Kidney (tissue), 14 donors: ENCODE results near the gene EXOC3L1. TPM values are rescaled to one million over a fixed set of nuclear protein-coding genes. Genes with fewer than 3 reads are reported as not detected.

Source experiments
- DNase-seq, 5 donors: peaks; one replicate each; pipeline ENCODE4 v3.0.0-alpha.2; 2013 to 2020
- FAIRE-seq: peaks from 2 replicates; lab custom pipeline; 2012; peaks lifted over from hg19 to GRCh38; lab: Jason Lieb, UNC
- H3K27ac ChIP-seq, 2 donors: one replicate each; pipeline ENCODE4 v1.7.0; 2013; ENCODE audit warnings: low read depth in 2 of 2, low read length in 2 of 2, inconsistent platforms in 1 of 2
- H3K27me3 ChIP-seq: one replicate; pipeline ENCODE4 v1.7.1; 2013; ENCODE audit warnings: low read length, inconsistent platforms; ENCODE audit not compliant: control insufficient read depth, insufficient read depth
- H3K36me3 ChIP-seq, 3 donors: one replicate each; pipeline versions ENCODE4 v1.7.0 to v1.7.1; 2013; ENCODE audit warnings: low read length in 3 of 3, control low read depth in 1 of 3, inconsistent platforms in 1 of 3; ENCODE audit not compliant: insufficient read depth in 3 of 3, control insufficient read depth in 2 of 3
- H3K4me1 ChIP-seq, 3 donors: one replicate each; pipeline versions ENCODE4 v1.7.0 to v1.7.1; 2013; ENCODE audit warnings: low read length in 3 of 3, inconsistent platforms in 1 of 3, low read depth in 1 of 3; ENCODE audit not compliant: control insufficient read depth in 2 of 3, insufficient read depth in 2 of 3
- H3K4me3 ChIP-seq, 3 donors: one replicate each; pipeline versions ENCODE4 v1.7.0 to v1.8.1; 2013; ENCODE audit warnings: low read length in 3 of 3, control low read depth in 1 of 3, inconsistent platforms in 1 of 3
- H3K9ac ChIP-seq, 3 donors: one replicate each; pipeline versions ENCODE4 v1.7.0 to v1.7.1; 2013; ENCODE audit warnings: low read length in 3 of 3, control low read depth in 1 of 3, inconsistent platforms in 1 of 3
- H3K9me3 ChIP-seq, 3 donors: one replicate each; pipeline versions ENCODE4 v1.7.0 to v1.7.1; 2013; ENCODE audit warnings: low read length in 3 of 3, control low read depth in 1 of 3, inconsistent platforms in 1 of 3; ENCODE audit not compliant: control insufficient read depth in 2 of 3, insufficient read depth in 1 of 3
- CTCF ChIP-seq: IDR thresholded peaks from 3 replicates; pipeline ENCODE4 v1.5.1; 2012; ENCODE audit warnings: mild to moderate bottlenecking, moderate library complexity, borderline replicate concordance; ENCODE audit not compliant: insufficient read depth; ENCODE audit errors: extremely low read depth
- intact Hi-C: fragments of 100-400 bp; cut with DNase I; formaldehyde crosslinking; loops from one replicate; pipeline ENCODE4 v1.11.1; 2022
- polyA plus RNA-seq: library from polyadenylated mRNA; stranded (reverse); fragments of 350-450 nt; fragmentation: Illumina TruSeq; extraction: RNeasy Lipid Tissue Mini Kit (QIAGEN cat#74804); gene quantifications from one replicate; pipeline ENCODE4 v1.2.3, GENCODE V29; 2014; ENCODE audit warnings: low read depth, low replicate concordance; ENCODE audit not compliant: insufficient read depth
- total RNA-seq: library from RNA; stranded (reverse); fragmentation: NEBNext Ultra II Directional; extraction: Animal tissue kit (Norgen Biotek cat#: 25700); gene quantifications from one replicate; pipeline ENCODE4 v1.2.1, GENCODE V29; 2021
- donor health status: control.
- donor health status: control.
- donor health status: control.
- donor health status: control.
- donor health status: control.
- donor health status: DM: yes; HTN: yes; CAD: no.
- donor health status: Normal renal cell carcinoma (clear cell type).

Gene EXOC3L1
- total and polyA plus RNA-seq, 2 donors from 2014 or later = 7.2 to 9.9 TPM

GRCh38 chr16:67207249-67208091, 17.5 kb upstream of the EXOC3L1 start:
- peak in 1 of 5 donors; percentile 68 for DNase-seq
- H3K9ac ChIP-seq = no peak overlapping the region
- no peak overlapping the region for H3K27ac ChIP-seq
- no peak overlapping the region for H3K4me3 ChIP-seq
- intact Hi-C loops = no loop called here
- TF ChIP-seq CTCF = no peak
- no peak for FAIRE-seq
- no peaks in the 10 kb centered on the region for H3K27me3 ChIP-seq
- H3K36me3 ChIP-seq = peaks cover 0 to 3% (median 0%) of the 10 kb centered on the region in 3 donors
- no peaks in the 10 kb centered on the region for H3K9me3 ChIP-seq
- peaks cover 0 to 2% (median 0%) of the 10 kb centered on the region in 3 donors for H3K4me1 ChIP-seq

- H3K4me1 ChIP-seq = peaks cover 0 to 2% (median 0%) of the 10 kb centered on the region in 3 donors
- intact Hi-C loops = no loop called here
- FAIRE-seq (no peak), DNase-seq (no peak)
- no peaks in the 10 kb centered on the region for H3K9me3 ChIP-seq
- peaks cover 0 to 3% (median 0%) of the 10 kb centered on the region in 3 donors for H3K36me3 ChIP-seq
- H3K4me3 ChIP-seq = no peak overlapping the region
- no peak overlapping the region for H3K9ac ChIP-seq
- no peak for TF ChIP-seq CTCF
- no peaks in the 10 kb centered on the region for H3K27me3 ChIP-seq
- H3K27ac ChIP-seq = no peak overlapping the region
Observed at GRCh38 chr16:67206838-67207248, 16.9 kb upstream of the EXOC3L1 start.

GRCh38 chr16:67206129-67206837, 16.3 kb upstream of the EXOC3L1 start:
- intact Hi-C loops = no loop called here
- TF ChIP-seq CTCF = no peak
- FAIRE-seq = no peak

More at GRCh38 chr16:67206129-67206837, 16.3 kb upstream of the EXOC3L1 start:
- no peak for DNase-seq
- no peaks in the 10 kb centered on the region for H3K27me3 ChIP-seq
- no peak overlapping the region for H3K9ac ChIP-seq
- H3K4me3 ChIP-seq = no peak overlapping the region
- H3K36me3 ChIP-seq = peaks cover 0 to 6% (median 3%) of the 10 kb centered on the region in 3 donors
- H3K4me1 ChIP-seq = peaks cover 0 to 2% (median 0%) of the 10 kb centered on the region in 3 donors
- no peak overlapping the region for H3K27ac ChIP-seq
- H3K9me3 ChIP-seq = no peaks in the 10 kb centered on the region
